GM18507 (cell line): ENCODE data around the gene MAGEH1.
"Not testable (repeated sequence)": the region's sequence is repeated elsewhere in the genome, so short reads cannot be mapped to it uniquely, and the experiment has no call there.

Source experiments
- DNase-seq: peaks from one replicate; pipeline ENCODE4 v3.0.0; 2011; ENCODE audit warnings: low read depth; ENCODE audit not compliant: insufficient read length; ENCODE audit errors: extremely low spot score
- FAIRE-seq: peaks from 2 replicates; lab custom pipeline; 2011; peaks lifted over from hg19 to GRCh38; lab: Jason Lieb, UNC

The MAGEH1 gene, protein sequence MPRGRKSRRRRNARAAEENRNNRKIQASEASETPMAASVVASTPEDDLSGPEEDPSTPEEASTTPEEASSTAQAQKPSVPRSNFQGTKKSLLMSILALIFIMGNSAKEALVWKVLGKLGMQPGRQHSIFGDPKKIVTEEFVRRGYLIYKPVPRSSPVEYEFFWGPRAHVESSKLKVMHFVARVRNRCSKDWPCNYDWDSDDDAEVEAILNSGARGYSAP

GRCh38 chrX:55451990-55452832 lies at the start of gene MAGEH1:
Gene MAGEH1, plus strand, starts transcription at chrX:55452127. Its CDS starts 248 bp downstream, at chrX:55452375.
- FAIRE-seq, result peak; percentile 95
- DNase-seq, result peak; percentile 42

DNA sequence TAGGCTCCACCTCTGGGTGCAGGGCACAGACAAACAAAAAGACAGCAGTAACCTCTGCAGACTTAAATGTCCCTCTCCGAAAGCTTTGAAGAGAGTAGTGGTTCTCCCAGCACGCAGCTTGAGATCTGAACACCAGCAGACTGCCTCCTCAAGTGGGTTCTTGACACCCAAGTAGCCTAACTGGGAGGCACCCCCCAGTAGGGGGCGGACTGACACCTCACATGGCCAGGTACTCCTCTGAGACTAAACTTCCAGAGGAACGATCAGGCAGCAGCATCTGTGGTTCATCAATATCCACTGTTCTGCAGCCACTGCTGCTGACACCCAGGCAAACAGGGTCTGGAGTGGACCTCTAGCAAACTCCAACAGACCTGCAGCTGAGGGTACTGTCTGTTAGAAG lies 24.8 kb upstream of the MAGEH1 start:
- DNase-seq, result not testable (repeated sequence)

DNA sequence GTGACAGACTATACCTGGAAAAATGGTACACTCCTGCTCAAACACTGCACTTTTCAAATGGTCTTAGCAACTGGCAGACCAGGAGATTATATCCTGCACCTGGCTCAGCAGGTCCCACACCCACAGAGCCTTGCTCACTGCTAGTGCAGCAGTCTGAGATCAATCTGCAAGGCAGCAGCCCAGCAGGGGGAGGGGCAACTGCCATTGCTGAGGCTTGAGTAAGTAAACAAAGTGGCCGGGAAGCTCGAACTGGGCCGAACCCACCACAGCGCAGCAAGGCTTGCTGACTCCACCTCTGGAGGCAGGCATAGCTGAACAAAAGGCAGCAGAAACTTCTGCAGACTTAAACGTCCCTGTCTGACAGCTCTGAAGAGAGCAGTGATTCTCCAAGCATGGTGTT lies 8.5 kb upstream of the MAGEH1 start:
- DNase-seq, FAIRE-seq: not testable (repeated sequence)

More for the DNA sequence above, 24.8 kb upstream of the MAGEH1 start:
- FAIRE-seq, result not testable (repeated sequence)

DNA sequence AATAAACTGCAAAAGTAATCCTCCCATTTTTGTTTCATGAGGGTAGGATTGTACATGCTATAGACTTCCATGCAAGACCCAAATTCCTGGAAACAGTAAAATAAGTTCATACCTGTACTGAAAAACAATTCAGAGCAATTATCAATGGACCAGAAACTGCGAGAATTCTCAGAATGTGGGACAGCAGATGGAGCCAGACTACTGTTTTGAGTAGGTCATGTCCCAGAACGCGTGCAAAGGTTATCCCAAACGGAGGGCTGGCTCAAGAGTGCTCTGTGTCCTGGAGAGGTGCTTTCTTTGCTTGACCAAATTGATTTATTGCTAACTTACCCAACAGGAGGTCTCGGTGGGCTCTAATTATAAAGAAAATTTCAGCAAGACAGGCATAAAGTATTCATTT lies 1.7 kb upstream of the MAGEH1 start:
- no peak for FAIRE-seq
- DNase-seq, result no peak

- no peak for FAIRE-seq
- no peak for DNase-seq
Measured at GRCh38 chrX:55451141-55451540, 786 bp upstream of the MAGEH1 start.

DNA sequence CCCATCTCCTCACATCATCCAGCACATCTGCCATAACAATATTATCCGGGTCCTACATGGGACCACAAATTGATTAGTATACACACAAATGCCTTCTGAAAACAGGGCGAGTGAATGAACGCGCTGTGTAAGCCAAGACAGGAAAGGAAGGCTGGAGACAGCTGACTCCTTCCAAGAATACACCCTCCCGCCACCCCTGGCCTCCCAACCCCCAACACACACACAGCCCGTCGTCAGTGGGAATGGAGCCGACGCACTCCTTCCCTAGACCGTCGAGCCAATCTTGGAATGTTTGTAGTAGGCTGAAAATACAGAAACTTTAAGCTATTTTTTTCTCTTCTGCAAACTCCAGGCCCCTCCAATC lies 319 bp upstream of the MAGEH1 start:
- FAIRE-seq, result no peak
- no peak for DNase-seq

DNA sequence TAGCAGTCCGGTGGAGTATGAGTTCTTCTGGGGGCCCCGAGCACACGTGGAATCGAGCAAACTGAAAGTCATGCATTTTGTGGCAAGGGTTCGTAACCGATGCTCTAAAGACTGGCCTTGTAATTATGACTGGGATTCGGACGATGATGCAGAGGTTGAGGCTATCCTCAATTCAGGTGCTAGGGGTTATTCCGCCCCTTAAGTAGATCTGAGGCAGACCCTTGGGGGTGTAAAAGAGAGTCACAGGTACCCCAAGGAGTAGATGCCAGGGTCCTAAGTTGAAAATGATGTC lies 852 bp downstream of the MAGEH1 start:
- no peak for DNase-seq

GRCh38 chrX:55455708-55456107 lies 3.8 kb downstream of the MAGEH1 start:
- DNase-seq, result not testable (repeated sequence)
- peak; percentile 58 for FAIRE-seq

More for the DNA sequence above, 852 bp downstream of the MAGEH1 start:
- no peak for FAIRE-seq

DNA sequence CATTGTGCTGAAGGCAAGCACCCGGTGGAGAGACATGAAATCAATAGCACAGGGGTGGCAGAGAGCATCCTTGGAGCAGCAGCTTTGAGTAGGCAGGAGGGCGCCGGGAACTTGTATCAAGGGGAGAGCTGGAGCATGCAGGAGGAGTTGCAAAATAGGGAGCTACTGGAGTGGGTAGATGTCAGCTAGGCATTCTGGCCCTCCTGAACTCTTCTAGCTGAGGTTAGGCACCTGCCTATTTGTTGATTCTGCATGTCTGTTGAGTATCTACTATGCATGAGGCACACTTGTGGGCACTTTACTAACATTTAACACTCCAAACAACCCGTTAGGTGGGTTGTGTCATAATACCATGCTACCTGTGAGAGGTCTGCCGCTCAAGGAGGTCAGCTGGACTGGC lies 7.5 kb downstream of the MAGEH1 start:
- not testable (repeated sequence) for FAIRE-seq, DNase-seq

DNA sequence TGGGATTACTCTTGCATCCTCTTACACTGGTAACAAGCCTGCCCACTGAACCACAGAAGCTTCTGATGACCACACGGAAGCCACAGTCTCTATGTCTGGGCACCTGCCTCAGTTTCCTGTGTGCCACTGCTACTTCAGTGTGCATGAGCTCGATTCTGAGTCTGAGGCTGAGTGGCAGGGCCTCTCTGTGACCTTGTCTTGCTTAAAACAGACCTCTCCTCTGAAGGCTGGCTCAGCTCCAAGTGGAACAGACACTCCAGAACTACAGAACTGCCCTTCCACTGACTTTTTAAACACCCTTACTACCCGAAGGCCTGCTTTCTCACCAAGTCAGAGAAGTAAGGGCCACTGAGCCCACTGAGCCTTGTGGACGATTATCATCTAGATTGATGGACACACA lies 8.0 kb downstream of the MAGEH1 start:
- DNase-seq, FAIRE-seq: not testable (repeated sequence)

- FAIRE-seq, DNase-seq: not testable (repeated sequence)
Measured at GRCh38 chrX:55464050-55464449, 12.1 kb downstream of the MAGEH1 start.

GRCh38 chrX:55465108-55465507 lies 13.2 kb downstream of the MAGEH1 start:
- not testable (repeated sequence) for FAIRE-seq

DNA sequence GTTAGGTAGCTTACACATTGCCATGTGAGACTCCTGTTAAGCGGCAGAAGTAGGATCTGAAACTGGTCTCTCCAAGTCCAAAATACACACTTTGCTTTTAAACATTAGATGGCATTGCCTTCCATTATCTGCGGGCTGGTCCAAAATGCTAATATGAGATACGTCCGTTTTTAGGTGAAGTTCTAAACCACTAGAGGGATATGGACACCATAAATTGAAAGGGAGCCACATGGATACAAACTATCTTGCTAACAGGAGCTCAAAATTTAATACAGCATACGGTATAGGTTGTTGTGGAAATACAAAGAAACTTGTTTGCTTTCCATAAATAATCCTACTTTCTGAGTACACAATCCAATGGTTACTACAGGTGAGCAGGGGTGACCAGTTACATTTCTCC lies 13.9 kb downstream of the MAGEH1 start:
- DNase-seq, result not testable (repeated sequence)
- FAIRE-seq, result peak; percentile 38

More at GRCh38 chrX:55465108-55465507, 13.2 kb downstream of the MAGEH1 start:
- DNase-seq, result not testable (repeated sequence)

DNA sequence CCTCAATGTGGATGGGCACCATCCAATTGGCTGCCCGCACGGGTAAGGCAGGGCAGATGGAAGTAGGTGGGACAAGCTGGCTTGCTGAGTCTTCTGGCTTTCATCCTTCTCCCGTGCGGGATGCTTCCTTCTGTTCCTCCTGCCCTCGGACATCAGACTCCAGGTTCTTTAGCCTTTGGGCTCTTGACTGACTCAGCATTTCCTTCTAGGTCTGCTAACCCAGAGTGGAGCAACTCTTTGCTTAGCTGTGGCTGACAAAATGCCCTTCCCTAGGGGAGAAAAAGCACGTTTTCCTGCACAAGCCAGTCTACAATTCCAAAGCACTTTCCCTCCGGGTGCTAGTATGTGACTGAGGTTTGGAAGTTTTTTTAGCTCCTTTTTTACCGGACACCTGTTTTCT lies 28.0 kb downstream of the MAGEH1 start:
- not testable (repeated sequence) for DNase-seq, FAIRE-seq

DNA sequence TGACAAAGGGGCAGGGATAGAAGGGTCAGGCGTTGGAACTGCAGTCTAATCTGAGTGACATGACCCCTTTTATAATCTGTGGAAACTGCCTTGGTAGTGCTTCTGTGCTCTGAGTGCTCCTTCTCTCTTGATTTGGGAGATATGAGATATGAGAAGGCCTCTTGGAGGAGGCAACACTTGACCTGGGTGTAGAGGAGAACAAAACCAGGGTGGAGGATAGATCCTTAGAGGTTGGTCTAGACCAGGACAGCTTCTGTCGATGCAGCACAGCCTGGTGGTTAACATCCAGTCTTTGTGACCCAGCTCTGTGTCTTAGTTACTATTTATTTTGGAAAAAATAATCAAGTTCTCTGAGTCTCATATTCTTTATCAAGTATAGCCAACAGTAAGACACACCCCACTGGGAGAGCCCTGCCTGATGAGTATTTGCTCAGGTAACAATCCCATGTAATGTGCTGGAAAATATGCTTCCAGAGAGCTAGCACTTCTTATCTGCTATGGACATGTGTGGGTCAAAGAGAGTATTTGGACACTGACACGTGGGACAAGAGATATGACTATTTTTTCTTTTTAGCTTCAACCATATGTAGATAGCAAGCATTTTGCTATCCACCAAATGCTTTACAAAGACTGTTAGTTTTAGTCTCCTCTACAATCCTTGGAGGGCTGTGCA lies 28.6 kb downstream of the MAGEH1 start:
- no peak for DNase-seq
- no peak for FAIRE-seq

- DNase-seq (no peak), FAIRE-seq (no peak)
Measured at GRCh38 chrX:55484948-55485347, 33.0 kb downstream of the MAGEH1 start.

- FAIRE-seq (no peak), DNase-seq (no peak)
Measured at GRCh38 chrX:55486736-55487135, 34.8 kb downstream of the MAGEH1 start.

DNA sequence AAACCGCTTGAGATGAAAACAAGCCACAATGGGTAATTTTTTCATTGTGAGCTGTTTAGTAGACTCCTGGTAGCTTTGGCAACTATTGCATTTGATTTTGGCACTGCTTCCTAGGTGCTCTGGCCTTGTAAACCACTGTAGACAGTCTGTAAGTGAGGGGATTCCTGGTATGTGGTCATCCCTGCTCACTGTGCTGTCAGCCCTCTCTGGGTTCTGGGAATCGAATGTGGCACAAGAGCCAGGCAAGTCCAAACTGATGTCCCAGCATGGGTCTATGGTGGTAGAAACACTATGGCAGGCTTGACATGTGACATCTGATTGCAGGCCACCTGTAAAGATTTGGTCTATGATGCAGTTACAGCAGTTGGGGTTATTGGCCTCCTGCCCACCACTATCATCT lies 35.2 kb downstream of the MAGEH1 start:
- FAIRE-seq (no peak), DNase-seq (no peak)

DNA sequence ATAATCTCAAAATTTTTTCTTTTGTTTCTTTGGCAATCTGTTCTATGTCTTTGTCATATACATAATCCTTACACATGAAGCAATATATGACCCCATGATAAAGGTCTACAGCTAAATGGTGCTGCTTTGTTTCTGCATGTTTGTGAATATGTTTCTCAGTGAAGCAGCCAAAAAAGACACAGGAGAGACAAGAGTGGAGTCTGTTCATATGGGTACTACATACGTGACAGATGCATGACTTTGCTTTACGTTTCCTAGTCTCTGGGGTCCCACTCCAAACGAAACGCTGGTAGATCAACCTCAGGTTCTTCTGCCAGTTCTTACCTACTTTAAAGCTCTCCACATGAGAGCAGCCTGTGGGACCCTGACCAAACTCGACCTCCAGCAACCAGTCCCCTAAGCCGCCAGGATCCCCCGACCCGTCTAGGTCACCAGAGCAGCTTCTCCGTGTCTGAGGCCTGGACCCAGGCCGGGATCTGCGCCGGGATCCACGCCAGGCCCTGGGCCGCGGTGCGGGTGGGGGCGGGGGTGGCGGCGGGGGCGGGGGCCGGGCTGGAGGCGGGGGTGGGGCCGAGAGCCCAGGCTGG lies 36.2 kb downstream of the MAGEH1 start:
- DNase-seq, result no peak

More for the DNA sequence above, 36.2 kb downstream of the MAGEH1 start:
- FAIRE-seq, result peak; percentile 84
